Natural killer cell (primary cell): Measurements from ENCODE around the gene GAREM1. TPM values are rescaled to one million over a fixed set of nuclear protein-coding genes. Genes with fewer than 3 reads are reported as not detected.

Experiments
- ATAC-seq, 3 donors: fragments of 150-1000 bp in 2 of 3; fragments of 200-7000 bp in 1 of 3; cut with Tn5 transposase; 1 replicate in 1 of 3; 2 replicates in 2 of 3; pipeline ENCODE4 v1.10.0; 2021; ENCODE audit warnings: mild to moderate bottlenecking in 2 of 3, moderate library complexity in 2 of 3
- DNase-seq, 2 donors: peaks; one replicate each; pipeline versions ENCODE4 v3.0.0 to v3.0.0-alpha.2; 2013 to 2021; ENCODE audit warnings: mixed read lengths in 1 of 2
- H3K27ac ChIP-seq: one replicate; pipeline ENCODE4 v1.5.1; 2013; ENCODE audit warnings: mild to moderate bottlenecking, low read length
- H3K27me3 ChIP-seq: one replicate; pipeline ENCODE4 v1.6.1; 2013; ENCODE audit warnings: low read length; ENCODE audit not compliant: control insufficient read depth, insufficient read depth
- H3K36me3 ChIP-seq: one replicate; pipeline ENCODE4 v1.6.1; 2013; ENCODE audit warnings: low read length; ENCODE audit not compliant: control insufficient read depth, insufficient read depth
- H3K4me1 ChIP-seq: one replicate; pipeline ENCODE4 v1.6.1; 2013; ENCODE audit warnings: low read length; ENCODE audit not compliant: control insufficient read depth, insufficient read depth
- H3K4me3 ChIP-seq: one replicate; pipeline ENCODE4 v1.5.1; 2013; ENCODE audit warnings: low read length
- H3K9me3 ChIP-seq: one replicate; pipeline ENCODE4 v1.6.1; 2013; ENCODE audit warnings: low read length; ENCODE audit not compliant: control insufficient read depth, insufficient read depth
- H3K27ac Mint-ChIP-seq, 2 donors: one replicate each; pipeline ENCODE4 v1.8.0; 2022; ENCODE audit warnings: mild to moderate bottlenecking in 2 of 2, mixed read lengths in 2 of 2, moderate library complexity in 1 of 2
- H3K27me3 Mint-ChIP-seq, 2 donors: one replicate each; pipeline ENCODE4 v1.8.0; 2022; ENCODE audit warnings: low read depth in 2 of 2, mixed read lengths in 2 of 2
- H3K36me3 Mint-ChIP-seq: one replicate; pipeline ENCODE4 v1.8.0; 2022; ENCODE audit warnings: mixed read lengths
- H3K4me1 Mint-ChIP-seq, 2 donors: one replicate each; pipeline ENCODE4 v1.8.0; 2022; ENCODE audit warnings: mixed read lengths in 2 of 2
- H3K4me3 Mint-ChIP-seq: one replicate; pipeline ENCODE4 v1.8.0; 2022; ENCODE audit warnings: mild to moderate bottlenecking, moderate library complexity, mixed read lengths
- H3K9me3 Mint-ChIP-seq, 2 donors: one replicate each; pipeline ENCODE4 v1.8.0; 2022; ENCODE audit warnings: mixed read lengths in 2 of 2
- CTCF ChIP-seq: fragments of 200-600 bp; IDR thresholded peaks from one replicate; pipeline ENCODE4 v1.8.0; 2022; ENCODE audit warnings: antibody characterized with exemption
- WGBS: methylation state at CpG from one replicate; pipeline ENCODE4 v1.1.7; 2013; ENCODE audit warnings: missing lambda C conversion rate; ENCODE audit not compliant: insufficient coverage; 5-methylcytosine and 5-hydroxymethylcytosine counted together
- intact Hi-C: fragments of 100-400 bp; cut with micrococcal nuclease; formaldehyde crosslinking; loops from one replicate; pipeline ENCODE4 v1.14.2; 2022
- total RNA-seq, 4 donors: library from RNA; stranded (reverse); fragments of 120-200 nt in 1 of 4; gene quantifications; one replicate each; pipeline versions ENCODE4 v1.2.3 to v1.2.4, GENCODE V29; 2013 to 2022

Gene GAREM1
- total RNA-seq, 3 donors from 2014 or later (not counting 1 experiment from before 2014, with no cell fraction given), result 0.09 TPM; not detected in 2

GRCh38 chr18:32289483-32290075 is 181.1 kb downstream of the GAREM1 start:
- intact Hi-C loops, result no loop called here
- no CpG with 5 or more reads among the region's 1 CpG for WGBS

GRCh38 chr18:32287873-32288272 is 182.8 kb downstream of the GAREM1 start:
- TF ChIP-seq CTCF, result no peak
- Mint-ChIP-seq H3K27me3 (peaks cover 0 to 5% of the 10 kb centered on the region in 2 donors), H3K4me3 (no peak overlapping the region), H3K9me3 (no peaks in the 10 kb centered on the region), H3K27ac (no peak overlapping the region), H3K36me3 (no peaks in the 10 kb centered on the region), H3K4me1 (no peaks in the 10 kb centered on the region)
- DNase-seq (no peak), ATAC-seq (no peak)
- intact Hi-C loops, result no loop called here
- Histone ChIP-seq H3K27ac (no peak overlapping the region), H3K4me1 (no peaks in the 10 kb centered on the region), H3K36me3 (no peaks in the 10 kb centered on the region), H3K27me3 (no peaks in the 10 kb centered on the region), H3K4me3 (no peak overlapping the region), H3K9me3 (no peaks in the 10 kb centered on the region)
- WGBS, result 87% methylated on average over 9 of the region's 9 CpGs

More at GRCh38 chr18:32289483-32290075, 181.1 kb downstream of the GAREM1 start:
- Histone ChIP-seq H3K9me3 (no peaks in the 10 kb centered on the region), H3K4me3 (no peak overlapping the region), H3K36me3 (no peaks in the 10 kb centered on the region), H3K27ac (no peak overlapping the region), H3K27me3 (no peaks in the 10 kb centered on the region), H3K4me1 (no peaks in the 10 kb centered on the region)
- Mint-ChIP-seq H3K4me3 (no peak overlapping the region), H3K36me3 (no peaks in the 10 kb centered on the region), H3K27me3 (peaks cover 0 to 8% of the 10 kb centered on the region in 2 donors), H3K27ac (no peak overlapping the region), H3K9me3 (no peaks in the 10 kb centered on the region), H3K4me1 (no peaks in the 10 kb centered on the region)
- ATAC-seq (peak in 1 of 3 donors; percentile 46), DNase-seq (peak in 1 of 2 donors; percentile 53)
- TF ChIP-seq CTCF, result no peak

- ATAC-seq (no peak), DNase-seq (no peak)
- Mint-ChIP-seq H3K9me3 (no peaks in the 10 kb centered on the region), H3K36me3 (no peaks in the 10 kb centered on the region), H3K27ac (no peak overlapping the region), H3K4me3 (no peak overlapping the region), H3K4me1 (no peaks in the 10 kb centered on the region), H3K27me3 (peaks cover 0 to 5% of the 10 kb centered on the region in 2 donors)
- no peaks in the 10 kb centered on the region for H3K4me1 ChIP-seq
- no peak overlapping the region for H3K4me3 ChIP-seq
- 90% methylated on average over 16 of the region's 16 CpGs for WGBS
- TF ChIP-seq CTCF, result no peak
- intact Hi-C loops, result no loop called here
- no peaks in the 10 kb centered on the region for H3K27me3 ChIP-seq
- no peak overlapping the region for H3K27ac ChIP-seq
- no peaks in the 10 kb centered on the region for H3K36me3 ChIP-seq
- no peaks in the 10 kb centered on the region for H3K9me3 ChIP-seq
These were observed 183.4 kb downstream of the GAREM1 start for GRCh38 chr18:32287249-32287648.

- no peaks in the 10 kb centered on the region for H3K36me3 Mint-ChIP-seq
- Histone ChIP-seq H3K36me3 (no peaks in the 10 kb centered on the region), H3K9me3 (no peaks in the 10 kb centered on the region), H3K4me1 (no peaks in the 10 kb centered on the region), H3K4me3 (no peak overlapping the region), H3K27ac (no peak overlapping the region), H3K27me3 (no peaks in the 10 kb centered on the region)
- no peak overlapping the region for H3K27ac Mint-ChIP-seq
- no peak for ATAC-seq
- no peak for TF ChIP-seq CTCF
- intact Hi-C loops, result no loop called here
- no peaks in the 10 kb centered on the region for H3K9me3 Mint-ChIP-seq
- WGBS, result 94% methylated on average over 5 of the region's 5 CpGs
- H3K4me3 Mint-ChIP-seq, result no peak overlapping the region
- DNase-seq, result no peak
- H3K27me3 Mint-ChIP-seq, result peaks cover 0 to 5% of the 10 kb centered on the region in 2 donors
- H3K4me1 Mint-ChIP-seq, result no peaks in the 10 kb centered on the region
These were observed 183.9 kb downstream of the GAREM1 start for GRCh38 chr18:32286749-32287148.
